Colonic mucosa (tissue), 4 donors: ENCODE measurements around the gene LPAR3. TPM values are rescaled to one million over a fixed set of nuclear protein-coding genes. Genes with fewer than 3 reads are reported as not detected.

Source experiments
- DNase-seq: peaks from one replicate; pipeline ENCODE4 v3.0.0-alpha.2; 2020
- H3K27ac ChIP-seq: fragments of 200-600 bp; one replicate; pipeline ENCODE4 v1.8.0; 2021
- H3K27me3 ChIP-seq: fragments of 200-600 bp; one replicate; pipeline ENCODE4 v1.8.0; 2021
- H3K36me3 ChIP-seq: fragments of 200-600 bp; one replicate; pipeline ENCODE4 v1.8.0; 2021
- H3K4me1 ChIP-seq: fragments of 200-600 bp; one replicate; pipeline ENCODE4 v1.8.0; 2021; ENCODE audit warnings: mild to moderate bottlenecking
- H3K4me3 ChIP-seq: fragments of 200-600 bp; one replicate; pipeline ENCODE4 v1.8.0; 2021
- H3K9ac ChIP-seq, 2 donors: one replicate each; pipeline ENCODE4 v1.7.0; 2013; ENCODE audit warnings: control low read depth in 2 of 2, low read depth in 2 of 2, low read length in 2 of 2
- H3K9me3 ChIP-seq: fragments of 200-600 bp; one replicate; pipeline ENCODE4 v1.8.0; 2021
- CTCF ChIP-seq: fragments of 200-600 bp; IDR thresholded peaks from one replicate; pipeline ENCODE4 v1.8.0; 2022; ENCODE audit warnings: antibody characterized with exemption, mild to moderate bottlenecking
- intact Hi-C: fragments of 100-400 bp; cut with DNase I; formaldehyde crosslinking; loops from one replicate; pipeline ENCODE4 v1.14.1; 2022
- total RNA-seq, 2 donors: library from RNA; stranded (reverse); fragmentation: NEBNext Ultra II Directional in 1 of 2; extraction: Animal tissue kit (Norgen Biotek cat#: 25700) in 1 of 2; gene quantifications; one replicate each; pipeline ENCODE4 v1.2.1, GENCODE V29; 2021
- donor health status: healthy.
- donor health status: DM: no; HTN: no; CAD: no.
- donor health status: DM: no; HTN: no; CAD: no.

Gene LPAR3
- total RNA-seq, 2 donors from 2014 or later, result 2.3 to 3.6 TPM

GRCh38 chr1:84899969-84900368 lies 7.0 kb upstream of the LPAR3 start:
- no peak for TF ChIP-seq CTCF
- intact Hi-C loops, result no loop called here
- no peak overlapping the region for H3K27ac ChIP-seq
- no peak overlapping the region for H3K9ac ChIP-seq
- no peaks in the 10 kb centered on the region for H3K36me3 ChIP-seq
- no peaks in the 10 kb centered on the region for H3K27me3 ChIP-seq
- no peak for DNase-seq
- H3K9me3 ChIP-seq, result no peaks in the 10 kb centered on the region
- no peaks in the 10 kb centered on the region for H3K4me1 ChIP-seq
- H3K4me3 ChIP-seq, result no peak overlapping the region

GRCh38 chr1:84896279-84896678 lies 3.3 kb upstream of the LPAR3 start:
- H3K27ac ChIP-seq, result no peak overlapping the region
- DNase-seq, result no peak
- H3K9me3 ChIP-seq, result no peaks in the 10 kb centered on the region
- no peak overlapping the region for H3K4me3 ChIP-seq
- H3K36me3 ChIP-seq, result no peaks in the 10 kb centered on the region
- H3K4me1 ChIP-seq, result no peaks in the 10 kb centered on the region
- intact Hi-C loops, result no loop called here
- TF ChIP-seq CTCF, result no peak
- H3K27me3 ChIP-seq, result peaks cover 7% of the 10 kb centered on the region
- H3K9ac ChIP-seq, result no peak overlapping the region

GRCh38 chr1:84890566-84890965 lies 2.4 kb downstream of the LPAR3 start:
- Histone ChIP-seq H3K36me3 (no peaks in the 10 kb centered on the region), H3K27me3 (peaks cover 7% of the 10 kb centered on the region), H3K9ac (no peak overlapping the region), H3K4me1 (no peaks in the 10 kb centered on the region), H3K4me3 (no peak overlapping the region), H3K27ac (no peak overlapping the region), H3K9me3 (no peaks in the 10 kb centered on the region)
- intact Hi-C loops, result no loop called here
- no peak for DNase-seq
- TF ChIP-seq CTCF, result no peak

GRCh38 chr1:84889437-84889836 lies 3.6 kb downstream of the LPAR3 start:
- no peaks in the 10 kb centered on the region for H3K4me1 ChIP-seq
- intact Hi-C loops, result no loop called here

GRCh38 chr1:84888753-84889152 lies 4.3 kb downstream of the LPAR3 start:
- intact Hi-C loops, result no loop called here
- Histone ChIP-seq H3K36me3 (no peaks in the 10 kb centered on the region), H3K4me3 (no peak overlapping the region), H3K9me3 (no peaks in the 10 kb centered on the region), H3K4me1 (no peaks in the 10 kb centered on the region), H3K9ac (no peak overlapping the region), H3K27me3 (peaks cover 7% of the 10 kb centered on the region), H3K27ac (no peak overlapping the region)
- no peak for DNase-seq
- no peak for TF ChIP-seq CTCF

More at GRCh38 chr1:84889437-84889836, 3.6 kb downstream of the LPAR3 start:
- no peak for TF ChIP-seq CTCF
- Histone ChIP-seq H3K9ac (no peak overlapping the region), H3K4me3 (no peak overlapping the region), H3K27ac (no peak overlapping the region), H3K27me3 (peaks cover 7% of the 10 kb centered on the region), H3K9me3 (no peaks in the 10 kb centered on the region), H3K36me3 (no peaks in the 10 kb centered on the region)
- DNase-seq, result no peak
